Umbilical cord (tissue), 2 donors: Measurements from ENCODE around the gene SPARC. TPM values are rescaled to one million over a fixed set of nuclear protein-coding genes. Genes with fewer than 3 reads are reported as not detected.
A peak's percentile ranks its signal among the peaks of the same experiment; 100 is the strongest.
"Not testable (repeated sequence)": the region's sequence is repeated elsewhere in the genome, so short reads cannot be mapped to it uniquely, and the experiment has no call there.

ENCODE experiments used
- DNase-seq: peaks from one replicate; pipeline ENCODE4 v3.0.0-alpha.2; 2015; ENCODE audit warnings: low spot score
- total RNA-seq: library from RNA; depleted of rRNA; stranded (reverse); fragments of >200 nt; gene quantifications from one replicate; pipeline ENCODE4 v1.2.3, GENCODE V29; 2014; ENCODE audit warnings: low replicate concordance; ENCODE audit not compliant: insufficient read depth

SPARC gene
- 7,643 TPM for total RNA-seq

DNA sequence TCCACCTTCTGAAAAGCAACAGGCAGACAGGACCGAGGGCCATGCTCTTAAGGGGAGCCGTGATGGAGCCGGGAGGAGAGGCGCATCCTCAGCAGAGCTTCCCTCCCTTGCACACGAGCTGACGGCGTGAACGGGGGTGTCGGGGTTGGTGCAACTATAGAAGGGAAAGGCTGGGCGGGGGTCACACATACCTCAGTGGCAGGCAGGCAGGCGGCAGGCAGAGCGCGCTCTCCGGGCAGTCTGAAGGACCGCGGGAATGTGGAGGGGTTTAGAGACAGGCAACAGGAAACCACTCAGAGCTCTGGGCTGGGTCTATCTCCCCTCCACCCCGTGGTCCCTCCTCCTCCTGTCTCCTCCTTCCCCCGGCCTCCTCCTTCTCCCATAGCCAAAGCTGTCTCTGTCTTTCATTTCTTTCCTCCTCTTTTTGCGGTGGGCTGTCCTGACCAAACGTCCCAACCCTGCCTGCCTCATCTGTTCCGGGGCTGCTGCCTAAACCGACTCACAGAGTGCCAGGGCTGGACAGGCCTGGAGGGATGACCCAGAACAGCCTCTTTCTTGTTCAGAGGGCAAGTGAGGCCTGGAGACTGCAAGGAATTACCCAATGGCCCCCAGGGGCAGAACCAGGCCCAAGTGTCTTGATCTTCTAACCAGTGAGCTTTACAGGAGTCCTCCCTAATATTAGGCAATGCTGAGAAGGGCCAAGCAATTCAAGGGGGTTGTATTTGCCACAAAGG, at the start of gene SPARC:
Gene SPARC, minus strand, starts transcription at position 242 of the 734 bp plus-strand sequence. CDS start 10,727 bp downstream, outside the sequence.
- DNase-seq = peak; percentile 98

DNA sequence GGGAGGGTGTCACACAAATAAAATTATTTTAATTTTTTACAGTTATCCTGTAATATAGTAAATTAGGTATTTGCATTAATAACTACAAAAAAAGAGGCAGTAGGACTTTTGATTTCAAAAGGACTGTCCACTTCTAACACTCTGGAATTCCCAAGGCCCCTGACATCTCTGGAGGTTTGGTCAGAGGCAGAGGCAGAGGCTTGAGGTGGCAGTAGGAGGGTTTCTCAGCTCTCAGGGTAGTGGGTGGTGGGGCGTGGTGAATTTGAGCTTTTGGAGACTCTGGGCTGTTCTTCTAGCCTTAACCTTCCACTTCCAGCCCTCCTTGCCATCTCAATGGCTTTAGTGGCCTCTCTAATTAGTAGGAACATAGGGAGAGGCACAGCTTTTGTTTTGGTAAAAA, 48.9 kb upstream of the SPARC start:
- DNase-seq = no peak

GRCh38 chr5:151734064-151734408, 47.3 kb upstream of the SPARC start:
- DNase-seq = no peak

GRCh38 chr5:151733358-151734063, 46.8 kb upstream of the SPARC start:
- DNase-seq = peak; percentile 70

- no peak for DNase-seq
These were observed 43.7 kb upstream of the SPARC start for GRCh38 chr5:151730381-151730780.

DNA sequence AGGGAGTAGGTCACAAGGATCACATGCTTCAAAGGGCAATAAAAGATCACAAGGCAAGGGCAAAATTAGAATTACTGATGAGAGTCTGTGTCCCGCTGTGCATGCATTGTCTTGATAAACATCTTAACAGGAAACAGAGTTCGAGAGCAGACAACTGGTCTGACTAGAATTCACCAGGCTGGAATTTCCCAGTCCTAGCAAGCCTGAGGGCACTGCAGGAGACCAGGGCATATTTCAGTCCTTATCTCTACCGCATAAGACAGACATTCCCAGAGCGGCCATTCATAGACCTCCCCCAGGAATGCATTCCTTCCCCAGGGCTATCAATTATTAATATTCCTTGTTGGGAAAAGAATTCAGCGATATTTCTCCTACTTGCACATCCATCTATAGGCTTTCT, 42.9 kb upstream of the SPARC start:
- DNase-seq = not testable (repeated sequence)

GRCh38 chr5:151724360-151724759, 37.6 kb upstream of the SPARC start:
- DNase-seq = no peak

GRCh38 chr5:151722546-151722945, 35.8 kb upstream of the SPARC start:
- DNase-seq = no peak

DNA sequence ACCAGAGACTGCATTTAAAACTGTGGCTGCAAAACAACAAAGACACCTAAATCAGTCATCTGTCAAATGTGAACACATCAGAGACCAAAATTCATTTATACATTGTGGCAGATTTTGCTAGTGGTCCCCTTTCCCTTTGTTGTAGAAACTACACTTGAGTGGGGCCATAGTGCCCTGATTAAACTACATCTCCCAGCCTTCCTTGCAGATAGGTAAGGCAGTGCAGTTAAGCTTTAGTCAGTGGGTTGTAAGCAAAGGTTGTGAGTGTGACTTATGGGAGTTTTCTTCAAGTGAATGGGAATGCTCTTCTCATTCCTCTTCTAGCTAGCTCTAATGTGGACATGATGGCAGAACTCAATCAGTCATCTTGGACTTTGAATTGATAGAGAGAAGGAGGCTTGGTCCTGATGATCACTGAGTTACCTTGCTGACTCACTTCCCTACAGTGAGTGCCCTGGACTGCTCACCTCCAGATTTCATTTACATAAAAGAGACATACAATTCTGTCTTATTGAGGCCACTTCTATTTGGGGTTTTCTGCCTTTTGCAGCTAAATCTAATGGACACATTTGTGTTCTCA, 35.2 kb upstream of the SPARC start:
- DNase-seq = no peak

DNA sequence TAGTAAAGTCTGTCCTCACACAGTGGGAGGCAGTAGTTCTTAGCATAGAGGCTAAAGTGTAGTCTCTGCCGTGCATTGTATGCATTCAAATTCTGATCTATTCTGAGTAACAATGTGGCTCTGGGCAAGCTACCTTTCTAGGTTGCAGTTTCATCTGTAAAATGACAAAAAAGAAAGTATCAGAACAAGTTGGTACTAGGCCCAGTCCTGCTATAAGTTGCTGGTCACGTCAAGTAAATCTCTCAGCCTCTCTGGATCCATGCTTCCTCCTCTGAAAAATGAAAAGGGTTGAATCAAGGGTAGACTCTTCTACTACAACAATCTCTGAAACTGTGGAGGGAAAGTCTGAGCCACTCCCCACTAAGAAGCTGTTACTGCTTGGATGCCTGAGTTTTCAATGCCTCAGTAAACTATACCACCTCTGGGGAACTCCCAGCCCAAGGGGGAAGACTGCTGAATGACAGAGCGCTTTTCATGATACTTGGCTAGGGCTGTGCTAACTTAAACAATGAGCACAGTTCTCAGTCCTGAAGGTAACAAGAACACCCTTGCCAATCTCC, 34.5 kb upstream of the SPARC start:
- DNase-seq = no peak

DNA sequence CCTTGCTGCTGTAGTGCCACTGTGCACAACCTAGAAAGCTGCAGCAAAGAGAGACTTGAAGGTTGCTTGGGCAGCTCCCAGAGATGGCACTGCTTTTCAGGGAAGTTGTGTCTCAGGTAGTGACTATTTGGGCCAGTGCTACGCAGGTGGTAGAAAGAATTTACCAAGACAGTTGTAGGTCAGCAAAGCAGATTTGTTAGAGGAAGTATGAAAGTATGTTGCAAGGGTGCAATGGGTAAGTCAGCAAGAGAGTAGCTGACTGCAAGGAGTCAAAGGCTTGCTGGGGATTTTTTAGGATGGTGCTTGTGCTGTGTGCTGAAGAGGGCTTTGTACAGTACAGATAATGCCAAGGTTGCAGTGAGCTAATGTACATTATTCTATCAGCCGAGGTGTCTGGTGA, 33.5 kb upstream of the SPARC start:
- DNase-seq = no peak

GRCh38 chr5:151719228-151720000, 32.7 kb upstream of the SPARC start:
- peak; percentile 30 for DNase-seq

DNA sequence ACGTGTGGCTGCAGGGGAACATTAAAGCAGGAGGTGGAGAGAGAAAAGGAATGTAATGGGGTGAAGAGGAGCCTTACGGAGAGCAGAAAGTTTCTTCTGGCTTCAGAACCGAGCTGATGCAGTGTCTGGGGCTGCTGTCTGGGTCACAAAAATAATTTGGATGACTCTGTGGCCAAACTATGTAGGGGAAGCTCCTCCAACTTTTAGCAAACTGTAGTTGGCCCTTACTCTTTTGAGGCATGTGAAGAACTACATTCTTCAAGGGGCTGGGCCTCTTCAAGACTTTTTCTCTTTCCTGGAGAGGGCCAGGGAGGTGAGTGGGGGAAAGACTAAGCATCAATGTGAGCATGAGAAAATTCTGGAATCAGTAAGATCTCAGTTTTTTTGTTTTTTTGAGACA, 31.9 kb upstream of the SPARC start:
- DNase-seq = peak; percentile 79

DNA sequence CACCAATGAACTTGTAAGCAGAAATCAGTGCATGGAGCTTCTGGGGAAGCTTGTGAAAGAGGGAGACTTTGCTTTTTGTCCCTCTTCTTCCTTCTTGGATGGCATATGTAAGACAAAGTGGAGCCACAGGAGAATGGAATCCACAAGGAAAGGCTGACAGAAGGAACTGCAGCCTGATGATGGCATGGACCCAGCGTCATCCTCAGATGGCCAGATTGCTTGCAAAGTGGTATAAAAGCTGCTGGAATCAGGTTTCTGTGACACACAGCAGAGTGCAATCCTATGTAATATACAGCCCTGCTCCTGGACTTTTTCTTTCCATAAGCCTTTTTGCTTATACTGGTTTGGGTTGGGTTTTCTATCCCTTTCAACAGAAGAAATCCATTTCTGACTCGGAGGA, 31.4 kb upstream of the SPARC start:
- DNase-seq = peak; percentile 65

- DNase-seq = no peak
These were observed 30.7 kb upstream of the SPARC start for GRCh38 chr5:151717416-151717815.

DNA sequence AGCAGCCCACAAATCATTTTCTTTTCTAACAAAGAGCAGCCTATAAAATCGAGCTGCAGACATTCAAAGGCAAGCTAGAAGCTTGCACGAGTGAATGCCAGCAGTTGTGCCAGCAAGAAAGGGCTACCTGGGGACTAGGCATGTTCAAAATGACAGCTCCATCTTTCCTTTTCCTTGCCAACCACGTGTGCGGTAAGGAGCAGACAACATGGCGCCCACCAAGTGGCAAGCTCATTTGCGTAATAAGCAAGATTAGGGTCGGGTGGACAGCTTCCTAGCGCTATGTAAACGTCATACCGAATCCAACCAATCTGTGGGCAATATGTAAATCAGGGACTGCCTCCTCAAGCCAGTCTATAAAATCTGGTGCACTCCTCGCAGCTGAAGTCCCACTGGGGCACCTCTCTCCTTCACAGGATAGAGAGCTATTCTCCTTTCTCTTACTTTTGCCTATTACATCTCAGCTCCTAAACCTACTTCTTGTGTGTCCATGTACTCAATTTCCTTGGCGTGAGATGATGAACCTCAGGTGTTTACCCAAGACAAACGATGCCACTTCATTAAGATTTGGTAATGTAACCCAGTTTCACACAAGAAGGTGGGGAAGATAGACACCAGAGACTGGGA, 22.5 kb upstream of the SPARC start:
- no peak for DNase-seq

DNA sequence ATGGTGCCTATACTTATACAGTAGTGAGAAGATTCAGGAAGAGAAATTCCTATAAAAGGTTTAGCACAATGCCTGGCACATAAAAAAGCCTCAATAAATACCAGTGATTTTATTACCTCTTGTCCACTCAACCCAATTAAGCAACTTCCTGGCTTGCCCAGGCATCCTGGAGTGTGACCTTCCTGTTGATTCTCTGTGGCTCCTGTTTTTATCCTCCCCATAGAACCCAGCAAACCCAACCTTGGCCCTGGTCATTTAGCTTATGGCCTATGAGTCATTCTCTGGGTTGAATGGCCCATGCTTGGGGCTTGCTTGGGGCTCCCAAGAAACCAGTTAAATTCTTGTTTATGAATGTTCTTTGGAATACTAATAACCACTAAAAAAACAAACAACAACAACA, 21.4 kb upstream of the SPARC start:
- no peak for DNase-seq

- no peak for DNase-seq
These were observed 20.9 kb upstream of the SPARC start for GRCh38 chr5:151707567-151707966.

DNA sequence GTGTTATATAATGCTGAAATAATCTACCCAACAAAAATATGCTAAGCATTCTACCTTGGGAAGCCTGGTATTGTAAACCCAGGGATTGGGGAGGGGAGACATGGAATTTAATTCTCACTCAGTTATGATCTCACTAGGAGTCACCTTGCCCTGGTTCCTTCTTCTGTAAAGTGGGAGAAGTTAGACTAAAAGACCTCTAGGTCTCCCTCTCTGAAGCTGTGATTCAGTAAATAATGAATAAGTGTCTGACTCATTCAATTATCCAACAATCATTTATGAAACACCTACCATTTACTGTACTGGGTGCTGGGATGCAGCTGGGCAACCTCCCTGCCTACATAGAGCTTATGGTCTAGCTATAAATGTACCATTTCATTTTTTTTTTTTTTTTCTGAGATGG, 20.2 kb upstream of the SPARC start:
- no peak for DNase-seq

- DNase-seq = no peak
These were observed 17.1 kb upstream of the SPARC start for GRCh38 chr5:151703780-151704179.

GRCh38 chr5:151703227-151703626, 16.5 kb upstream of the SPARC start:
- no peak for DNase-seq
